ENCODE results near the gene C2orf80. TPM values are rescaled to one million over a fixed set of nuclear protein-coding genes. Genes with fewer than 3 reads are reported as not detected.

The C2orf80 gene
- total RNA-seq, 2 experiments from 2014 or later: not detected

- BruUV-seq (replicated peaks): no TSS peak
- CTCF ChIA-PET (ENCODE audit: unreplicated experiment): no interaction called here
- POLR2A ChIA-PET: interaction anchor here (0.6 to 1.4 kb wide), 3 partner anchors 22 to 437 kb away, joined by 3 read pairs; no protein-coding TSS in a partner anchor
Measured at GRCh38 chr2:208228476-208228875, 38.6 kb upstream of the C2orf80 start.

DNA sequence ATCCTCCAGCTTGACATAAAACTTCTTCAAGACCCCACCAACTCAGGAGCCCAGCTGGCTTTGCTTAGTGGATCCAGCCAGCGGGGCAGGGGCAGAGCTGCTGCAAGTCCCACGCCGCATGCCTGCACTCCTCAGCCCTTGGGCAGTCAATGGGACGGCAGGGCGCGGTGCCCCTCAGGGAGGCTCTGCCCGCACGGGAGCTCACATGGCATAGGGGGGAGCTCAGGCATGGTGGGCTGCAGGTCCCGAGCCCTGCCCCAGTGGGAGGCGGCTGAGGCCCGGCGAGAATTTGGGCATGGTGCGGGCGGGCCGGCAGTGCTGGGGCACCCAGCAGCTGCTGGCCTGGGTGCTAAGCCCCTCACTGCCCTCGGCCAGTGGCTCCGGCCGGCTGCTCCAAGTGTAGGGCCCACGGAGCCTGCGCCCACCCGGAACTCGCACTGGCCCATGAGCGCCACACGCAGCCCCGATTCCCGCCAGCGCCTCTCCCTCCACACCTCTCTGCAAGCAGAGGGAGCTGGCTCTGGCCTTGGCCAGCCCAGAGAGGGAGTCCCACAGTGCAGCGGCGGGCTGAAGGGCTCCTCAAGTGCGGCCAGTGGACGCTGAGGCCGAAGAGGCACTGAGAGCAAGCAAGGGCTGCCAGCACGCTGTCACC, 37.9 kb upstream of the C2orf80 start:
- no peak for DNase-seq (ENCODE audit: low spot score)
- H2AFZ ChIP-seq (ENCODE audit: low read length): no peak overlapping the region
- no peaks in the 10 kb centered on the region for H4K20me1 ChIP-seq (ENCODE audit: insufficient read depth, low read length)
- ChIA-PET CTCF (ENCODE audit: unreplicated experiment) (no interaction called here), POLR2A (no interaction called here)
- H3K4me2 ChIP-seq (ENCODE audit: low read length): no peak overlapping the region
- peaks cover 6% of the 10 kb centered on the region; the same call in 1 of the 2 replicates for H3K9me3 ChIP-seq (ENCODE audit: low read length)
- H3K27ac ChIP-seq (ENCODE audit: low read depth, low read length, poor library complexity, severe bottlenecking): no peak overlapping the region
- BruUV-seq (replicated peaks): no TSS peak
- no peak for TF ChIP-seq EZH2phosphoT487 (IDR thresholded peaks at IDR 0.05; ENCODE audit: borderline replicate concordance, low read depth, low read length)
- TF ChIP-seq, protein P1, sequence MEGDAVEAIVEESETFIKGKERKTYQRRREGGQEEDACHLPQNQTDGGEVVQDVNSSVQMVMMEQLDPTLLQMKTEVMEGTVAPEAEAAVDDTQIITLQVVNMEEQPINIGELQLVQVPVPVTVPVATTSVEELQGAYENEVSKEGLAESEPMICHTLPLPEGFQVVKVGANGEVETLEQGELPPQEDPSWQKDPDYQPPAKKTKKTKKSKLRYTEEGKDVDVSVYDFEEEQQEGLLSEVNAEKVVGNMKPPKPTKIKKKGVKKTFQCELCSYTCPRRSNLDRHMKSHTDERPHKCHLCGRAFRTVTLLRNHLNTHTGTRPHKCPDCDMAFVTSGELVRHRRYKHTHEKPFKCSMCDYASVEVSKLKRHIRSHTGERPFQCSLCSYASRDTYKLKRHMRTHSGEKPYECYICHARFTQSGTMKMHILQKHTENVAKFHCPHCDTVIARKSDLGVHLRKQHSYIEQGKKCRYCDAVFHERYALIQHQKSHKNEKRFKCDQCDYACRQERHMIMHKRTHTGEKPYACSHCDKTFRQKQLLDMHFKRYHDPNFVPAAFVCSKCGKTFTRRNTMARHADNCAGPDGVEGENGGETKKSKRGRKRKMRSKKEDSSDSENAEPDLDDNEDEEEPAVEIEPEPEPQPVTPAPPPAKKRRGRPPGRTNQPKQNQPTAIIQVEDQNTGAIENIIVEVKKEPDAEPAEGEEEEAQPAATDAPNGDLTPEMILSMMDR (conservative IDR thresholded peaks at IDR 0.05; ENCODE audit: low read length): no peak
- intact Hi-C loops (cut with micrococcal nuclease; ENCODE audit: unreplicated experiment): no loop called here
- H3K36me3 ChIP-seq (ENCODE audit: insufficient read depth, low read length): no peaks in the 10 kb centered on the region
- no peak overlapping the region for H3K4me3 ChIP-seq (ENCODE audit: low read depth, low read length, poor library complexity, severe bottlenecking)
- H3K4me1 ChIP-seq (ENCODE audit: insufficient read depth, low read length, poor library complexity, severe bottlenecking): no peaks in the 10 kb centered on the region
- H3K9me2 ChIP-seq (ENCODE audit: insufficient read depth, low read length): no peaks in the 10 kb centered on the region
- H3K79me2 ChIP-seq (ENCODE audit: insufficient read depth, low read depth, low read length): no peaks in the 10 kb centered on the region

More at GRCh38 chr2:208228476-208228875, 38.6 kb upstream of the C2orf80 start:
- Histone ChIP-seq H3K27ac (ENCODE audit: low read depth, low read length, poor library complexity, severe bottlenecking) (no peak overlapping the region), H3K79me2 (ENCODE audit: insufficient read depth, low read depth, low read length) (no peaks in the 10 kb centered on the region), H3K4me1 (ENCODE audit: insufficient read depth, low read length, poor library complexity, severe bottlenecking) (no peaks in the 10 kb centered on the region), H3K4me3 (ENCODE audit: low read depth, low read length, poor library complexity, severe bottlenecking) (no peak overlapping the region), H3K9me2 (ENCODE audit: insufficient read depth, low read length) (no peaks in the 10 kb centered on the region), H3K9me3 (ENCODE audit: low read length) (peaks cover 6% of the 10 kb centered on the region; the same call in 1 of the 2 replicates), H3K36me3 (ENCODE audit: insufficient read depth, low read length) (no peaks in the 10 kb centered on the region), H3K4me2 (ENCODE audit: low read length) (no peak overlapping the region), H4K20me1 (ENCODE audit: insufficient read depth, low read length) (no peaks in the 10 kb centered on the region), H2AFZ (ENCODE audit: low read length) (no peak overlapping the region)
- TF ChIP-seq EZH2phosphoT487 (IDR thresholded peaks at IDR 0.05; ENCODE audit: borderline replicate concordance, low read depth, low read length): no peak
- TF ChIP-seq, protein P1 (conservative IDR thresholded peaks at IDR 0.05; ENCODE audit: low read length): no peak
- no peak for DNase-seq (ENCODE audit: low spot score)
- intact Hi-C loops (cut with micrococcal nuclease; ENCODE audit: unreplicated experiment): no loop called here

GRCh38 chr2:208224802-208225201, 35.0 kb upstream of the C2orf80 start:
- H3K4me2 ChIP-seq (ENCODE audit: low read length): no peak overlapping the region
- POLR2A ChIA-PET: no interaction called here
- no peaks in the 10 kb centered on the region for H3K79me2 ChIP-seq (ENCODE audit: insufficient read depth, low read depth, low read length)
- TF ChIP-seq, protein P1 (conservative IDR thresholded peaks at IDR 0.05; ENCODE audit: low read length): no peak
- no peak for TF ChIP-seq EZH2phosphoT487 (IDR thresholded peaks at IDR 0.05; ENCODE audit: borderline replicate concordance, low read depth, low read length)
- H3K4me1 ChIP-seq (ENCODE audit: insufficient read depth, low read length, poor library complexity, severe bottlenecking): no peaks in the 10 kb centered on the region
- H2AFZ ChIP-seq (ENCODE audit: low read length): no peak overlapping the region
- H3K4me3 ChIP-seq (ENCODE audit: low read depth, low read length, poor library complexity, severe bottlenecking): no peak overlapping the region
- DNase-seq (ENCODE audit: low spot score): no peak
- no TSS peak for BruUV-seq (replicated peaks)
- H4K20me1 ChIP-seq (ENCODE audit: insufficient read depth, low read length): no peaks in the 10 kb centered on the region
- no peaks in the 10 kb centered on the region for H3K9me2 ChIP-seq (ENCODE audit: insufficient read depth, low read length)
- intact Hi-C loops (cut with micrococcal nuclease; ENCODE audit: unreplicated experiment): no loop called here
- H3K27ac ChIP-seq (ENCODE audit: low read depth, low read length, poor library complexity, severe bottlenecking): no peak overlapping the region
- CTCF ChIA-PET (ENCODE audit: unreplicated experiment): no interaction called here
- H3K9me3 ChIP-seq (ENCODE audit: low read length): no peaks in the 10 kb centered on the region
- no peaks in the 10 kb centered on the region for H3K36me3 ChIP-seq (ENCODE audit: insufficient read depth, low read length)
